Endothelial cell of umbilical vein (primary cell): ENCODE measurements around the gene SHMT1. TPM values are rescaled to one million over a fixed set of nuclear protein-coding genes. Genes with fewer than 3 reads are reported as not detected.

Experiments used
- BruUV-seq: library from RNA; stranded (reverse); fragments of 400-500 nt; replicated peaks from 2 replicates; lab custom pipeline; 2021; lab: Mats Ljungman, UMichigan
- CTCF ChIA-PET: fragments of 300-600, 350-600 bp; sonication (Branson Sonifier 250); formaldehyde crosslinking; loops from one replicate; lab custom pipeline; 2021; ENCODE audit warnings: antibody characterized with exemption, inconsistent platforms; lab: Charles Lee
- POLR2A ChIA-PET: fragments of 300-600, 350-600 bp; sonication (Branson Sonifier 250); formaldehyde crosslinking; loops from one replicate; lab custom pipeline; 2021; ENCODE audit warnings: antibody characterized with exemption, inconsistent platforms; lab: Charles Lee
- DNase-seq: peaks from one replicate; pipeline ENCODE4 v3.0.0-alpha.2; 2011; ENCODE audit warnings: low read depth, low spot score
- FAIRE-seq: peaks from 2 replicates; lab custom pipeline; 2011; peaks lifted over from hg19 to GRCh38; lab: Jason Lieb, UNC
- H2AFZ ChIP-seq: 2 replicates; pipeline ENCODE4 v1.6.0; 2012; ENCODE audit warnings: low read depth, low read length, control low read depth, inconsistent platforms
- H3K27ac ChIP-seq: 2 replicates; pipeline ENCODE4 v1.5.1; 2011; ENCODE audit warnings: low read depth, mild to moderate bottlenecking, control low read depth, low read length, moderate library complexity; ENCODE audit not compliant: insufficient read depth
- H3K27me3 ChIP-seq, 2 experiments: 2 replicates each; pipeline versions ENCODE4 v1.6.0 to v1.6.1; 2011; ENCODE audit warnings: low read length in 2 of 2, mixed read lengths in 1 of 2; ENCODE audit not compliant: control insufficient read depth in 2 of 2, insufficient read depth in 2 of 2
- H3K36me3 ChIP-seq, 2 experiments: 2 replicates in 1 of 2; 3 replicates in 1 of 2; pipeline ENCODE4 v1.5.1; 2011; ENCODE audit warnings: low read length in 2 of 2, mild to moderate bottlenecking in 1 of 2, moderate library complexity in 1 of 2; ENCODE audit not compliant: control insufficient read depth in 2 of 2, insufficient read depth in 2 of 2; ENCODE audit errors: extremely low read depth in 1 of 2
- H3K4me1 ChIP-seq: 3 replicates; pipeline ENCODE4 v1.5.1; 2011; ENCODE audit warnings: mild to moderate bottlenecking, low read length; ENCODE audit not compliant: control insufficient read depth, insufficient read depth; ENCODE audit errors: extremely low read depth
- H3K4me2 ChIP-seq: 2 replicates; pipeline ENCODE4 v1.6.1; 2011; ENCODE audit warnings: low read length, control low read depth, mixed read lengths; ENCODE audit not compliant: insufficient read depth
- H3K4me3 ChIP-seq, 3 experiments: fragments of 200-600 bp in 1 of 3; sonication (generic), shearing (Covaris generic) in 1 of 3; replicated peaks in 1 of 3; 2 replicates each; pipeline ENCODE4 v1.5.1; 2011 to 2016; ENCODE audit warnings: control low read depth in 3 of 3, low read length in 3 of 3, mild to moderate bottlenecking in 2 of 3, inconsistent platforms in 1 of 3, low read depth in 1 of 3, moderate library complexity in 1 of 3; ENCODE audit not compliant: insufficient read depth in 1 of 3
- H3K79me2 ChIP-seq: 2 replicates; pipeline ENCODE4 v1.6.0; 2012; ENCODE audit warnings: low read length, inconsistent platforms; ENCODE audit not compliant: control insufficient read depth, insufficient read depth
- H3K9ac ChIP-seq: replicated peaks from 2 replicates; pipeline ENCODE3; 2011; ENCODE audit warnings: low read length, control low read depth; ENCODE audit not compliant: insufficient read depth; ENCODE audit errors: extremely low read depth
- H3K9me1 ChIP-seq: replicated peaks from 3 replicates; pipeline ENCODE4 v1.6.0; 2011; ENCODE audit warnings: mild to moderate bottlenecking, low read length; ENCODE audit not compliant: control insufficient read depth, insufficient read depth; ENCODE audit errors: extremely low read depth
- H3K9me3 ChIP-seq: replicated peaks from 2 replicates; pipeline ENCODE4 v1.5.1; 2012; ENCODE audit warnings: low read length, inconsistent platforms; ENCODE audit not compliant: control insufficient read depth, insufficient read depth
- H4K20me1 ChIP-seq: replicated peaks from 2 replicates; pipeline ENCODE3; 2011; ENCODE audit warnings: mild to moderate bottlenecking, low read length; ENCODE audit not compliant: control insufficient read depth, insufficient read depth; ENCODE audit errors: extremely low read depth
- EZH2 ChIP-seq: IDR thresholded peaks from 2 replicates; pipeline ENCODE4 v1.6.1; 2012; ENCODE audit warnings: borderline replicate concordance, low read depth, mild to moderate bottlenecking, moderate library complexity, low read length, inconsistent platforms; ENCODE audit not compliant: severe bottlenecking
- FOS ChIP-seq: IDR thresholded peaks from 2 replicates; pipeline ENCODE4 v1.6.1; 2011; ENCODE audit warnings: mild to moderate bottlenecking, low read length, moderate library complexity, borderline replicate concordance; ENCODE audit not compliant: insufficient read depth
- GATA2 ChIP-seq: IDR thresholded peaks from 2 replicates; pipeline ENCODE4 v1.7.0; 2011; ENCODE audit warnings: low read depth, mild to moderate bottlenecking, moderate library complexity, mixed read lengths, low read length; ENCODE audit not compliant: insufficient read length, insufficient read depth
- JUN ChIP-seq: IDR thresholded peaks from 2 replicates; pipeline ENCODE4 v1.6.1; 2011; ENCODE audit warnings: borderline replicate concordance, low read depth; ENCODE audit not compliant: insufficient read length, insufficient read depth
- MYC ChIP-seq: IDR thresholded peaks from one replicate; pipeline ENCODE4 v1.6.1; 2011; ENCODE audit warnings: mild to moderate bottlenecking, low read depth, low read length
- POLR2A ChIP-seq: IDR thresholded peaks from 2 replicates; pipeline ENCODE4 v1.6.1; 2012; ENCODE audit warnings: low read depth, mild to moderate bottlenecking, control low read depth, low read length
- POLR2AphosphoS5 ChIP-seq: IDR thresholded peaks from 2 replicates; pipeline ENCODE4 v1.6.1; 2012; ENCODE audit warnings: low read depth, mild to moderate bottlenecking, control low read depth, low read length, moderate library complexity; ENCODE audit not compliant: insufficient read depth
- dilution Hi-C: fragments of 300-500 bp; cut with MboI; formaldehyde crosslinking; loops from one replicate; pipeline ENCODE4 v1.15.0; 2019; ENCODE audit warnings: low sequenced_read_pairs; ENCODE audit not compliant: extremely low pct_ligation_motif_present
- intact Hi-C: fragments of 100-400 bp; cut with micrococcal nuclease; formaldehyde crosslinking; loops from one replicate; pipeline ENCODE4 v1.10.0; 2022
- polyA plus RNA-seq, 4 experiments: library from polyadenylated mRNA; depleted of rRNA in 3 of 4; stranded (reverse) in 3 of 4; unstranded in 1 of 4; fragments of >200 nt; gene quantifications; 2 replicates each; pipeline versions ENCODE4 v1.2.1 to v1.2.3, GENCODE V29; 2011 to 2012; ENCODE audit warnings: missing spikeins in 1 of 4
- total RNA-seq: library from RNA; stranded (reverse); gene quantifications from 2 replicates; pipeline ENCODE4 v1.2.3, GENCODE V29; 2021
- TF ChIP-seq, protein P1 (sequence below), 2 donors: IDR thresholded peaks; 1 replicate in 1 of 2; 2 replicates in 1 of 2; pipeline ENCODE4 v1.5.1; 2011; ENCODE audit warnings: low read length in 2 of 2, mild to moderate bottlenecking in 2 of 2, moderate library complexity in 2 of 2, control low read depth in 1 of 2, inconsistent platforms in 1 of 2, low read depth in 1 of 2; ENCODE audit not compliant: insufficient read depth in 1 of 2; ENCODE audit errors: extremely low read depth in 1 of 2
- TF ChIP-seq, protein P2 (sequence below): IDR thresholded peaks from 2 replicates; pipeline ENCODE4 v1.6.1; 2011; ENCODE audit not compliant: insufficient read depth, insufficient read length

Gene SHMT1
- total and polyA plus RNA-seq, 2 donors (not counting 3 experiments of a cell fraction or from before 2014, with no cell fraction given) = 18.9 to 27.6 TPM

DNA sequence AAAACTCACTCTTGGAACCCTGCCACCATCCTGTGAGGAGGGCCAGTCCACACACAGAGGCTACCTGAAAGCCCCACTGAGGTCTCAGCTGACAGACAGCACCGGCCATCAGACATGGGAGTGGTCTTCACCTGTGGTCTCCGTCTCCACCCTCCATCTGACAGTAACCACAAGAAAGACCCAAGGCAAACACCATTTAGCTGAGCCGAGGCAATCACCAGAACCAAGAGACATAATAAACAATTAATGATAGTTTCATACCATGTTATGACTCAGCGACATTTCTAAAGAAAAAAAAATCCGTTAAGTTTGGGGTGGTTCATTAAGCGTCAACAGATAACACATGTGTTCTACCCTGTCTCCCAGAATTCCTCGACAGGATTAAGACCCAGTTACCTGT is 8.1 kb upstream of the SHMT1 start:
- H3K36me3 ChIP-seq = no peaks in the 10 kb centered on the region
- no peak overlapping the region for H3K4me3 ChIP-seq
- no peaks in the 10 kb centered on the region for H3K9me3 ChIP-seq
- H4K20me1 ChIP-seq = no peaks in the 10 kb centered on the region
- CTCF ChIA-PET = no interaction called here
- intact Hi-C loops (no loop called here), dilution Hi-C loops (no loop called here)
- POLR2A ChIA-PET = no interaction called here
- H2AFZ ChIP-seq = no peak overlapping the region
- H3K79me2 ChIP-seq = no peaks in the 10 kb centered on the region
- H3K4me1 ChIP-seq = no peaks in the 10 kb centered on the region
- no peak overlapping the region for H3K4me2 ChIP-seq
- no TSS peak for BruUV-seq
- H3K9me1 ChIP-seq = no peaks in the 10 kb centered on the region
- H3K27me3 ChIP-seq = peaks cover 0 to 4% of the 10 kb centered on the region in 2 experiments
- DNase-seq (no peak), FAIRE-seq (no peak)
- TF ChIP-seq GATA2 = no peak
- TF ChIP-seq, protein P1, sequence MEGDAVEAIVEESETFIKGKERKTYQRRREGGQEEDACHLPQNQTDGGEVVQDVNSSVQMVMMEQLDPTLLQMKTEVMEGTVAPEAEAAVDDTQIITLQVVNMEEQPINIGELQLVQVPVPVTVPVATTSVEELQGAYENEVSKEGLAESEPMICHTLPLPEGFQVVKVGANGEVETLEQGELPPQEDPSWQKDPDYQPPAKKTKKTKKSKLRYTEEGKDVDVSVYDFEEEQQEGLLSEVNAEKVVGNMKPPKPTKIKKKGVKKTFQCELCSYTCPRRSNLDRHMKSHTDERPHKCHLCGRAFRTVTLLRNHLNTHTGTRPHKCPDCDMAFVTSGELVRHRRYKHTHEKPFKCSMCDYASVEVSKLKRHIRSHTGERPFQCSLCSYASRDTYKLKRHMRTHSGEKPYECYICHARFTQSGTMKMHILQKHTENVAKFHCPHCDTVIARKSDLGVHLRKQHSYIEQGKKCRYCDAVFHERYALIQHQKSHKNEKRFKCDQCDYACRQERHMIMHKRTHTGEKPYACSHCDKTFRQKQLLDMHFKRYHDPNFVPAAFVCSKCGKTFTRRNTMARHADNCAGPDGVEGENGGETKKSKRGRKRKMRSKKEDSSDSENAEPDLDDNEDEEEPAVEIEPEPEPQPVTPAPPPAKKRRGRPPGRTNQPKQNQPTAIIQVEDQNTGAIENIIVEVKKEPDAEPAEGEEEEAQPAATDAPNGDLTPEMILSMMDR (IDR thresholded peaks at IDR 0.05; ENCODE audit: extremely low read depth in 1 of 2, insufficient read depth in 1 of 2, low read depth in 1 of 2, low read length in 2 of 2) = no peak
- H3K9ac ChIP-seq = no peak overlapping the region
- H3K27ac ChIP-seq = no peak overlapping the region

DNA sequence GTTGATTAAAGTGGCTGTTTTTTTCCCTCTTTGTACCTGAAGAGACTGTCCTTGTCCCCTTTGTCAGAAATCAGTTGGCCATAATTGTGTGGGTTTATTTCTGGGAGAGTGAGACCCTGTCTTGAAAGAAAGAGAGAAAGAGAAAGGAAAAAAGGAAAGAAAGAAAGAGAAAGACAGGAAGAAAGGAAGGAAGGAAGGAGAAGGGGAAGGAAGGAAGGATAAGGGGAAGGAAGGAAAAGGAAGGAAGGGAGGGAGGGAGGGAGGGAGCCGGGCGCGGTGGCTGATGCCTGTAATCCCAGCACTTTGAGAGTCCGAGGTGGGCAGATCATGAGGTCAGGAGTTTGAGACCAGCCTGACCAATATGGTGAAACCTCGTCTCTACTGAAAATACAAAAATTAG is 7.4 kb upstream of the SHMT1 start:
- H3K4me1 ChIP-seq = no peaks in the 10 kb centered on the region
- peaks cover 0 to 4% of the 10 kb centered on the region in 2 experiments for H3K27me3 ChIP-seq
- no peaks in the 10 kb centered on the region for H3K9me3 ChIP-seq
- no peaks in the 10 kb centered on the region for H4K20me1 ChIP-seq
- CTCF ChIA-PET = no interaction called here
- no peak for TF ChIP-seq POLR2A
- TF ChIP-seq MYC = no peak
- no peak for TF ChIP-seq FOS
- TF ChIP-seq, protein P2, sequence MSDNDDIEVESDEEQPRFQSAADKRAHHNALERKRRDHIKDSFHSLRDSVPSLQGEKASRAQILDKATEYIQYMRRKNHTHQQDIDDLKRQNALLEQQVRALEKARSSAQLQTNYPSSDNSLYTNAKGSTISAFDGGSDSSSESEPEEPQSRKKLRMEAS = no peak
- no peak for TF ChIP-seq JUN
- TF ChIP-seq, protein P1 (IDR thresholded peaks at IDR 0.05; ENCODE audit: extremely low read depth in 1 of 2, insufficient read depth in 1 of 2, low read depth in 1 of 2, low read length in 2 of 2) = no peak
- TF ChIP-seq GATA2 = no peak
- no peak for TF ChIP-seq EZH2
- no peak for TF ChIP-seq POLR2AphosphoS5
- no peaks in the 10 kb centered on the region for H3K9me1 ChIP-seq
- BruUV-seq = no TSS peak
- intact Hi-C loops = no loop called here
- H2AFZ ChIP-seq = no peak overlapping the region
- no peaks in the 10 kb centered on the region for H3K79me2 ChIP-seq
- dilution Hi-C loops = no loop called here
- H3K4me3 ChIP-seq = no peak overlapping the region
- no peaks in the 10 kb centered on the region for H3K36me3 ChIP-seq
- no peak overlapping the region for H3K9ac ChIP-seq
- H3K4me2 ChIP-seq = no peak overlapping the region
- POLR2A ChIA-PET = no interaction called here
- DNase-seq (no peak), FAIRE-seq (no peak)
- H3K27ac ChIP-seq = no peak overlapping the region
